ENCODE data around the gene RBM33.

The RBM33 gene

DNA sequence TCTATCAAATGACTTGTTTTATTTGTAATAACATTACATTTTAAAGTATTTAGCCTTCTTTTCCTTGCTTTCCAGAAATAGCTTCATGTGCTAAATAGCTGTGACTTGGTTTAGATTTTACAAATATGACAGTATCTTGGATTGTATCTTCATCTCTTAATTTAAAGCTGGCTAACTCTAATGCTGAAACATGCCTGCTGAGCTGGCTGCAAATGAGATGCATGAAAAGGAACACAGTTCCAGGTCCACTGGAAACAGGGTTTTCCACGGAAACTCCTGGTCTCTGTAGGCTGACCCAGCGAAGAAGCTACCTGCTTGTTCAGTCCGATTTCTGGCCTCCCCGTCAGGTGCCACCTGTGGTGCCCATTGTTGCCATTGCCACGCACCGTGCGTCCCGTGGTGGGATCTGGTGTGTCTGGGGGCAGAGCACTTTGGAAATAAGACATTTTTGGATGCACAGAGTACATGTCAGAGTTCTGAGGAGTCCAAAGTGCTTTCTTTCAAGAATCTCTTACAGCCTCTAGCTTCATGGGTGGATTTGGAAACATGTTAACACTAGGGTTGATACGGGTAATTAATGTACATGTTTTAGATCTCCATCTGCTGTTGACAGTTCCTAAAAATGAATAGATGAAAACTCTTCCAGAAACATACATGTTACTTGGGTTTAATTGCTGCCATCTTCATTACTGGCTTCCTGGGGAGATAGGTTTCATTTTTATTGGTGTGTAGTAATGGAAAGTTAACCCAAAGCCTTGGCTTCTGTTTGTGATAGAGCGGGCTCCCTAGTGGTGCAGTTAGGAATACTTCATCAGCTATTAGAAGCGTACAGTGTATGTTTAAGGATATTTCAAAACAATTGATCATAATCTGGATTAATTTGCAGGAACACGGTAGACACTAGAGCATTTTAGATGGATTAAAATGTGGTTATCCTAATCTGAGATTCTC, 122.8 kb downstream of the RBM33 start:
- Histone ChIP-seq H3K4me1 (ENCODE audit: control insufficient read depth, insufficient read depth, low read length, unreplicated experiment) (no peaks in the 10 kb centered on the region), H3K27me3 (ENCODE audit: insufficient read depth, low read length) (no peaks in the 10 kb centered on the region), H2AFZ (ENCODE audit: low read length, unreplicated experiment) (no peak overlapping the region), H3K27ac (ENCODE audit: low read depth, low read length) (no peak overlapping the region), H3K36me3 (ENCODE audit: insufficient read depth, low read length) (peaks cover 16% of the 10 kb centered on the region; the same call in 1 of the 2 replicates), H3K4me3 (ENCODE audit: low read depth, low read length) (no peak overlapping the region), H3K79me2 (ENCODE audit: control insufficient read depth, insufficient read depth, low read length, unreplicated experiment) (peaks cover 5% of the 10 kb centered on the region)

DNA sequence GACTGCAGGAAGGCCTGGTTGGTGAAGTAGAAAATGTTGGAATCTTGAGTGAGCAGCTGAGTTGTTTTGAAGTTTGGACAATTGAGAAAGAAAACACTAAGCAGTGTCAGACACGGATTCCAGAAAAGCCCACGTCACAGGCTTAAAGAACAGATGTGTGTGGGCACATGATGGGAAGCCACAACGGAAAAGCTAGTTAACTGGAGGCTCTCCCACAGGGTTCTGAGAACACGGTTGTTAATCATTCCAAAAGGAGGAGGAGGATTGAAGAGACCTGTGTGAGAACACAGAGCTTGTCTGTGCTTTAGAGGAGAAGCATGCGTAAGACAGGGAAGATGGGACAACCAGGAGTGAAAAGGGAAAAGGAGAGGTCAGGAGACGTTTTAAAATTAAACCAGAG, 125.2 kb downstream of the RBM33 start:
- H3K4me3 ChIP-seq (ENCODE audit: low read depth, low read length): no peak overlapping the region
- H3K36me3 ChIP-seq (ENCODE audit: insufficient read depth, low read length): peaks cover 22% of the 10 kb centered on the region
- no peaks in the 10 kb centered on the region for H3K79me2 ChIP-seq (ENCODE audit: control insufficient read depth, insufficient read depth, low read length, unreplicated experiment)
- H3K27ac ChIP-seq (ENCODE audit: low read depth, low read length): no peak overlapping the region
- H2AFZ ChIP-seq (ENCODE audit: low read length, unreplicated experiment): no peak overlapping the region
- H3K4me1 ChIP-seq (ENCODE audit: control insufficient read depth, insufficient read depth, low read length, unreplicated experiment): no peaks in the 10 kb centered on the region
- H3K27me3 ChIP-seq (ENCODE audit: insufficient read depth, low read length): no peaks in the 10 kb centered on the region

DNA sequence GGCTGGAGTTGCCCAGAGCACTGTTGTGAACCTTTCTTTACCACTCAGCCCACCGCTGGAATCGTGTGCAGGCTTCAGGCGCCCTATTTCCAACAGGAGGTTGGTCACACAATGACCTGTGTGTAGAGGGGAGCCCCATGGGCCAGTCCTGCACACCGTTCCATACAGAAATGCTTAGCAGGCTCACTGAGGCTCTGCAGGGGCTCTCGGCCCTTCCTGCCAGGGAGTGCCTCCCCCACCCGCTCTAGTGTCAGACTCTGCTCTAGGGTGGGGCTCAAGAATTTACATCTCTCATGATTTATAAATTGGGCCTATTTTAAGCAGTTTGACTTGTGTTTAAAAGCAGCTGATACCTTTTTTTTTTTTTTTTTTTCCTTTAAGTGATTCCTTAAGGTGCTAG, 125.8 kb downstream of the RBM33 start:
- H3K79me2 ChIP-seq (ENCODE audit: control insufficient read depth, insufficient read depth, low read length, unreplicated experiment): no peaks in the 10 kb centered on the region
- H3K4me1 ChIP-seq (ENCODE audit: control insufficient read depth, insufficient read depth, low read length, unreplicated experiment): no peaks in the 10 kb centered on the region
- H3K4me3 ChIP-seq (ENCODE audit: low read depth, low read length): no peak overlapping the region
- no peak overlapping the region for H2AFZ ChIP-seq (ENCODE audit: low read length, unreplicated experiment)
- H3K27ac ChIP-seq (ENCODE audit: low read depth, low read length): no peak overlapping the region
- H3K36me3 ChIP-seq (ENCODE audit: insufficient read depth, low read length): peaks cover 24% of the 10 kb centered on the region
- H3K27me3 ChIP-seq (ENCODE audit: insufficient read depth, low read length): no peaks in the 10 kb centered on the region

DNA sequence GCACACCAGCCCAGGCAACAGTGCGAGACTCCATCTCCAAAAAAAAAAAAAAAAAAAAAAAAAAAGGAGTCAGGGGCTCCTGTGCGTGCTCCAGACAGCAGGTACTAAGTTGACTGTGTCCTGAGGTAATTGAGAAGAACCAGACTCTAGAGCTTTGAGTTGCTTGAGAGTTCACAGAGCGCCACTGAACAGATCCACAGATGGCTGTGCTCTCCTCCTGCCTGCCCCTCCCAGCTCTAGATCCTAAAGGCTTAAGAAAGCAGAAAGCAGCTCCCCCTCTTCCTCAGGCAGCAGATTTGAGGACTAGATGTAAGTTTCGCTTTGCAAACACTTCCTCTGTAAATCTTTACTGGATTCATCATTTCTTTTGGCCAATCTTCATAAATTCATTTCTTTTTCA, 129.1 kb downstream of the RBM33 start:
- H2AFZ ChIP-seq (ENCODE audit: low read length, unreplicated experiment): no peak overlapping the region
- no peaks in the 10 kb centered on the region for H3K27me3 ChIP-seq (ENCODE audit: insufficient read depth, low read length)
- no peaks in the 10 kb centered on the region for H3K4me1 ChIP-seq (ENCODE audit: control insufficient read depth, insufficient read depth, low read length, unreplicated experiment)
- no peak overlapping the region for H3K27ac ChIP-seq (ENCODE audit: low read depth, low read length)
- peaks cover 31% of the 10 kb centered on the region for H3K36me3 ChIP-seq (ENCODE audit: insufficient read depth, low read length)
- no peaks in the 10 kb centered on the region for H3K79me2 ChIP-seq (ENCODE audit: control insufficient read depth, insufficient read depth, low read length, unreplicated experiment)
- no peak overlapping the region for H3K4me3 ChIP-seq (ENCODE audit: low read depth, low read length)

DNA sequence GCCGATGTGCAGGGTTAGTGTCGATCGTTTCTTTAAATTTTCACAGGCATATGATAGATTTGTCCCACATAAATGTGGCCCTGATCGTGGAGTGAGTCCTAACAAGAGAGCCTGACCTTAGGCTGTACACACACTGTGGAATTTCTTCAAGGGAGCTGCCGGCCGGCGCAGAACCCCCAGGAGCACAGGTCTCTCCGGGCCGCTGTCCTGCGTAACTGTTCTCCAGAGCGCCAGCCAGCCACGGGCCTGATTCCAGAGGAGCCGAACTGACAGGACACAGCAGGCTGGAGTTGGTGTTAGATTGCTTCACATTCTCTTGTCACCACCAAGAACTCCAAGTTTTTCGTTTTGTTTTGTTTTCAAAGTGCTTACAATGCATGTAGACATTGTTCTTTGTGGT, 130.5 kb downstream of the RBM33 start:
- Histone ChIP-seq H3K27me3 (ENCODE audit: insufficient read depth, low read length) (no peaks in the 10 kb centered on the region), H3K27ac (ENCODE audit: low read depth, low read length) (no peak overlapping the region), H3K4me1 (ENCODE audit: control insufficient read depth, insufficient read depth, low read length, unreplicated experiment) (no peaks in the 10 kb centered on the region), H3K4me3 (ENCODE audit: low read depth, low read length) (no peak overlapping the region), H3K79me2 (ENCODE audit: control insufficient read depth, insufficient read depth, low read length, unreplicated experiment) (no peaks in the 10 kb centered on the region), H2AFZ (ENCODE audit: low read length, unreplicated experiment) (no peak overlapping the region), H3K36me3 (ENCODE audit: insufficient read depth, low read length) (peaks cover 27% of the 10 kb centered on the region)

DNA sequence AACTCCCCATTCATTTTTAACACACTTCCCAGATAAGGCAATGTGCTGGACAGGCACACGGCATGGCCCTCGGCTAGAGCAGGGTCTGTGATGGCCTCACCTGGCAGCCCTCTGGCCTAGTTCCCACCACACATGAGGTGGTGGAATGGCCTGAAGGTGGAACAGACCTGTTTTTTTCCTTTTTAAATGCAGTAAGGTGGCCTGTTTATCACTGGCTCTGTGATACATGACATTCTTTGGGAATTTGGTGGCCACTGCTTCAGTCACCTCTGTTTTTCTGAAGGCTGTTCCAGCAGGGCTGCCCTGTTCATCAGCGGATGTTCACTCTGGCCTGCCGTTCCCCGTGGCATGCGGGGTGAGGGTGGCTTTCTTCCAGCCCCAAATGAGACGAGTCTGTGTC, 131.2 kb downstream of the RBM33 start:
- Histone ChIP-seq H3K4me1 (ENCODE audit: control insufficient read depth, insufficient read depth, low read length, unreplicated experiment) (no peaks in the 10 kb centered on the region), H3K79me2 (ENCODE audit: control insufficient read depth, insufficient read depth, low read length, unreplicated experiment) (no peaks in the 10 kb centered on the region), H3K27ac (ENCODE audit: low read depth, low read length) (no peak overlapping the region), H3K4me3 (ENCODE audit: low read depth, low read length) (no peak overlapping the region), H2AFZ (ENCODE audit: low read length, unreplicated experiment) (no peak overlapping the region), H3K36me3 (ENCODE audit: insufficient read depth, low read length) (peaks cover 25% of the 10 kb centered on the region), H3K27me3 (ENCODE audit: insufficient read depth, low read length) (no peaks in the 10 kb centered on the region)

DNA sequence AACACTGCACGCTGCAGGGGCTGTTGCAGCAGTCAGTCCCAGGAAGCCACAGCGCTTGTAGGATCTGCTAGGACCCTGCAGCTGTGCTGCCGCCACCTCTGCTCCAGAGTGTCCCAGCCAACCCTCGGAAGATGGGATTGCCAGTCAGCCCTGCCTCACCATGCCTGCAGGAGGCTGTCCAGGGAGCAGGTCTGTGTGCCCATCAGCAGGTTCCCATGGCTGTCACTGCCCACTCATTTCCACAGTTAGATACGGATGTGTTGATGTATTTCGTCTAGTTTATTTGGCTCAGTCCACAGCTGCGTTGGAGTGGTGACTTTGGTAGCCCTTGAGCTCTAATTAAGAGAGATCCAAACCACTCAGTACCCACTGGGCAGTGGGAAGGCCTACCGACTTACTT, 132.1 kb downstream of the RBM33 start:
- Histone ChIP-seq H3K4me1 (ENCODE audit: control insufficient read depth, insufficient read depth, low read length, unreplicated experiment) (no peaks in the 10 kb centered on the region), H2AFZ (ENCODE audit: low read length, unreplicated experiment) (no peak overlapping the region), H3K36me3 (ENCODE audit: insufficient read depth, low read length) (peaks cover 25% of the 10 kb centered on the region), H3K27me3 (ENCODE audit: insufficient read depth, low read length) (no peaks in the 10 kb centered on the region), H3K27ac (ENCODE audit: low read depth, low read length) (no peak overlapping the region), H3K4me3 (ENCODE audit: low read depth, low read length) (no peak overlapping the region), H3K79me2 (ENCODE audit: control insufficient read depth, insufficient read depth, low read length, unreplicated experiment) (no peaks in the 10 kb centered on the region)

DNA sequence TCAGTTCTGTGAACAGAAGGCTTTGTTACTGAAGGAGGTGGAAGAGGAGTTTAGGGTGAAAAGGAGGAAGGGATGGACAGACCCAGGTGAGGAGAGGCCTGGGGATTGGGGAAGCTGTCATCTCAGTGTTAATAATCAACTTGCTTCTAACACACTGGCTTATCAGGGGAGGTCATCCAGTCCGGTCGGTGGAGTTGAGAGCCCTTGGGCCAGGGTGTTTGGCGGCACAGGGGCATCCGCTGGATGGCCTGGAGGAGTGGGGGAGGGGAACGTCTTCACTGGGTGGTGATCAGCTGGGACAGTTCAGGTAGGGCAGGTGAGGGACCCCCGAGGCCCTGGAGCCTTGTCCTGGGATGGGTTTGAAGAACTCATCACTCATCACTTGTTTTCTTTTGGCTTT, 133.9 kb downstream of the RBM33 start:
- Histone ChIP-seq H3K4me3 (ENCODE audit: low read depth, low read length) (no peak overlapping the region), H3K27ac (ENCODE audit: low read depth, low read length) (no peak overlapping the region), H3K4me1 (ENCODE audit: control insufficient read depth, insufficient read depth, low read length, unreplicated experiment) (no peaks in the 10 kb centered on the region), H3K27me3 (ENCODE audit: insufficient read depth, low read length) (no peaks in the 10 kb centered on the region), H2AFZ (ENCODE audit: low read length, unreplicated experiment) (no peak overlapping the region), H3K79me2 (ENCODE audit: control insufficient read depth, insufficient read depth, low read length, unreplicated experiment) (no peaks in the 10 kb centered on the region), H3K36me3 (ENCODE audit: insufficient read depth, low read length) (peaks cover 21% of the 10 kb centered on the region; the same call in 1 of the 2 replicates)

DNA sequence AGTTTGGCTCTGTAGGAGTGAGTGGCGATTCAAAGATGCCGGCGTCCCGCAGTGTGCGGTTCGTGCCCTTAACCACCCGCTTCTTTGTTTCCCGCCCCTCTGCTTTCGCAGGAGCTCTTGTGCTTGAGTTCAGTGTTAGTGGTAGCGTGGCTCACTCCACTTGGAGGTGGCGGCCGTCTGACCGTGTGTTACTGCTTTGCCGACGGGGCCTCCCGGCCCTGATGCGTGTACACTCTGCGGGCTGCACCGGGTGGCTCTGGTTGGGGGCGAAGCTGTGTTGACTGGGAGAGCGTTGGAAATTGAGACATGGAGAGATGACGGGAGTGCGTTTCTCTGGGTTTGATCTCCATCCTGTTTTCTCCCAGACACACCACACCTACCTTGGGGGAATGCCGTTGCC, 136.4 kb downstream of the RBM33 start:
- Histone ChIP-seq H3K36me3 (ENCODE audit: insufficient read depth, low read length) (peaks cover 5% of the 10 kb centered on the region; the same call in 1 of the 2 replicates), H3K4me1 (ENCODE audit: control insufficient read depth, insufficient read depth, low read length, unreplicated experiment) (no peaks in the 10 kb centered on the region), H3K27ac (ENCODE audit: low read depth, low read length) (no peak overlapping the region), H2AFZ (ENCODE audit: low read length, unreplicated experiment) (no peak overlapping the region), H3K4me3 (ENCODE audit: low read depth, low read length) (no peak overlapping the region), H3K27me3 (ENCODE audit: insufficient read depth, low read length) (no peaks in the 10 kb centered on the region), H3K79me2 (ENCODE audit: control insufficient read depth, insufficient read depth, low read length, unreplicated experiment) (no peaks in the 10 kb centered on the region)

DNA sequence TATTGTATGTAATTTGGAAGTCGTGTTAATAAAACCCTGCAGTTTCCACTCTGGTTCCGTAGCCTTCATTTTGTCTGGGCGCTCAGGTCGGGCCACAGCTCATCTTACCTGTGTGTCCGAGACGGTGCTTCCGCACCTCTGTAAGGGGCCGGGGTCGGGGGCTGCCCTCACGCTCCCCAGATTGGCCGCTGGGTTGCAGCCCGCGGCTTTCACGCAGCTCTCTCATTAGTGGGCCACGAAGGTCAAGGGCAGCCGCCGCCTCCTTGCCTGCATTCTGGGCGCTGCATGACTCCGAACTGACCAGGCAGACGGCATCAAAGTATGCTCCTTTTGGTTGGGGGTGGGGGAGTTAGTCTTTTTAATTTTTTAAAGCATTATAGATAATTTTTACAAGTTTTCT, 137.0 kb downstream of the RBM33 start:
- H3K36me3 ChIP-seq (ENCODE audit: insufficient read depth, low read length): 0 out of 2 replicates have a peak, but pooled peaks cover 5% of the 10 kb centered on the region
- no peaks in the 10 kb centered on the region for H3K4me1 ChIP-seq (ENCODE audit: control insufficient read depth, insufficient read depth, low read length, unreplicated experiment)
- H3K79me2 ChIP-seq (ENCODE audit: control insufficient read depth, insufficient read depth, low read length, unreplicated experiment): no peaks in the 10 kb centered on the region
- no peak overlapping the region for H2AFZ ChIP-seq (ENCODE audit: low read length, unreplicated experiment)
- no peak overlapping the region for H3K4me3 ChIP-seq (ENCODE audit: low read depth, low read length)
- H3K27ac ChIP-seq (ENCODE audit: low read depth, low read length): no peak overlapping the region
- H3K27me3 ChIP-seq (ENCODE audit: insufficient read depth, low read length): no peaks in the 10 kb centered on the region

DNA sequence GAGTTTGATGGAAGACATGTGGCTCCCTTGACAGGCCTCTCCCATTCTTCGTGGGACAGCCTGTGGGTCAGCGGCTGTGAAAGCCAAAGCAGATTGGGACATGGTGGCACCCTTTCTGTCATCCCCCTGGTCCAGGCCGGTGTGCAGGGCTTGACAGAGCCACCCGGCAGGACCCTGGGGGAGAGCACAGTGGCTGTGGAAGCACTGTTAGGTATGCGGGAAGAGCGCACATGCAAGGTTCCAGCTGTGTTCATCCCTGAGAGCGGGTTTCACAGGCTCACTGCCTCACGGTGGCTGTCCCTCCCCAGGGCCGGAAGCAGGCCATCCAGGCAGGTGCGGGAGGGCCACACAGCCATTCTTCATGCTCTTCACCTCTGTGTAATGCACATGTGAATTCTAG, 138.0 kb downstream of the RBM33 start:
- Histone ChIP-seq H3K27me3 (ENCODE audit: insufficient read depth, low read length) (no peaks in the 10 kb centered on the region), H3K4me1 (ENCODE audit: control insufficient read depth, insufficient read depth, low read length, unreplicated experiment) (no peaks in the 10 kb centered on the region), H3K27ac (ENCODE audit: low read depth, low read length) (no peak overlapping the region), H3K79me2 (ENCODE audit: control insufficient read depth, insufficient read depth, low read length, unreplicated experiment) (no peaks in the 10 kb centered on the region), H3K4me3 (ENCODE audit: low read depth, low read length) (no peak overlapping the region), H3K36me3 (ENCODE audit: insufficient read depth, low read length) (0 out of 2 replicates have a peak, but pooled peaks cover 5% of the 10 kb centered on the region), H2AFZ (ENCODE audit: low read length, unreplicated experiment) (no peak overlapping the region)

Data from ACC112 (cell line).